Measurements from ENCODE around the gene EBF4.
"Not testable (repeated sequence)": the region's sequence is repeated elsewhere in the genome, so short reads cannot be mapped to it uniquely, and the experiment has no call there.

Gene EBF4

DNA sequence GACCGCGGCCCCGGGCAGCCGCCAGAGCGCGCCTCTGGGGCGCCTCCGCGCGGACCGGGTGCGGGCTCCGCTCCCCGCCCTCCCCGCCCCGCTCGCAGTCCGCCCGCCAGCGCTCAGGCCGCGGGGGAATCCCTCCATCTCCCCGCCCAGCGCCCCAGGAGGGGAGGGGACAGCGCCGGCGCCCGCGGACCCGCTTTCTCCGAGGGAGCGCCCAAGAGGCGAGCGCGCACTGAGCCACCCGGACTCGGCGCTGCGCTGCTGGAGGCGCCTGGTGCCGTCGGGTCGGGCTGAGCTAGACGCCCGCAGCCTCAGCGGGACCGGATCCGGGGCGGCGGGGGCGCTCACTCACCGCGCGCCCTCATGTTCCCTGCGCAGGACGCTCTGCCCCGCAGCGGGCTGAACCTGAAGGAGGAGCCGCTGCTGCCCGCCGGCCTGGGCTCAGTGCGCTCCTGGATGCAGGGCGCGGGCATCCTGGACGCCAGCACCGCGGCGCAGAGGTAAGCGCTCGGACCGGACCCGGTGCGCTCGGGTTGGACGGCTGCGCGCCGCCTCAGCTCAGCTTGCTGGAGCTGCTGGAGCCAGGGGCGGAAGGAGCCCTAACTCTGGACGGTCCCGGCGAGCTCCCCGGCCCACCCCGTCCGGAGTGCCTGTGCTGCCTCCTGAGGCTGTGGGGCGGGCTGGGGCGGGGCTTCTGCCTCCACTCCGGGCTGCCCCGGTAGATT is 867 bp downstream of the EBF4 start:
- H3K4me3 ChIP-seq (ENCODE audit: low read depth, low read length), result peak overlapping the region; percentile 17; the same call in 1 of the 2 replicates
- TF ChIP-seq CTCF (IDR thresholded peaks at IDR 0.05; ENCODE audit: low read depth, low read length), result no peak

DNA sequence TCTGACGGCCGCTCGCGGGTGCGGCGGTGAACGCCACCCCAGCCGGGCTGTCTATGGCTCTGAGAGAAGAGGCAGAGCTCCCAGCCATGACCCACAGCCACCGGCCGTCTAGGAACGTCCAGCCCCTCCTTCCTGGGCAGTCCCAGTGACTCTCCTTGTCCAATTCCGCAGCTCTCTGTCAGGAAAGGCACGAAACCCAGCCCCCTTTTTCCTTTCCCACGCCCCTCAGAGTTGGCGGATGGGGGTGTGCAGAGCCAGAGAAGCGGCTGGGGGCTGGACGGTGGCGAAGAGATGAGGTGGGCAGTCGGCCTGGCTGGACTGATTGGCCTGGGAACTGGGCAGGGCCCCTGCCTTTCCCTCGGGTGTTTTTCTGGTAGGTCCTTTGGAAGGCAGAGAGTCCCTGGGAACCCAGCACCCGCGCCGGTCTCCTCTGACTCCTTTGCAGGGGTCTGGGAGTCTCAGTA is 1.5 kb downstream of the EBF4 start:
- no peak overlapping the region for H3K4me3 ChIP-seq (ENCODE audit: low read depth, low read length)
- no peak for TF ChIP-seq CTCF (IDR thresholded peaks at IDR 0.05; ENCODE audit: low read depth, low read length)

DNA sequence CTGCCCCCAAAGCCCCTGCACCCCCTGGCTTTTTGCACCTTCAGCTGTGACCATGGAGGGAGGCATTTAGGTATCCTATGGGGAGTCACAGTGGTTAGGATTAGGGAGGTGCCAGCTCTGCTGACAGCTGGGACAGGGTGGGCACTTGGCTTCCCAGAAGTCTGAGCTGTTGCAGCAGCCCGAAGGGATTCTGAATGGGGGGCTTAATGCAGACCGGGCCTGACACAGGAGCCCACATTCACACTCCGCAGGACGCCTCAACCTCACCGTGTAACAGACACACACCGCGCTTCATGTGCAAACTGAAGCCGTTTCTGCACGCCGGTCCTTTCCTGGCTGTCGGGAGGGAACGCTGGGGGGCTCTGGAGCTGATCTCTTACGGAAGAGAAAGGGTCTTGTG is 1.9 kb downstream of the EBF4 start:
- H3K4me3 ChIP-seq (ENCODE audit: low read depth, low read length), result no peak overlapping the region
- no peak for TF ChIP-seq CTCF (IDR thresholded peaks at IDR 0.05; ENCODE audit: low read depth, low read length)

DNA sequence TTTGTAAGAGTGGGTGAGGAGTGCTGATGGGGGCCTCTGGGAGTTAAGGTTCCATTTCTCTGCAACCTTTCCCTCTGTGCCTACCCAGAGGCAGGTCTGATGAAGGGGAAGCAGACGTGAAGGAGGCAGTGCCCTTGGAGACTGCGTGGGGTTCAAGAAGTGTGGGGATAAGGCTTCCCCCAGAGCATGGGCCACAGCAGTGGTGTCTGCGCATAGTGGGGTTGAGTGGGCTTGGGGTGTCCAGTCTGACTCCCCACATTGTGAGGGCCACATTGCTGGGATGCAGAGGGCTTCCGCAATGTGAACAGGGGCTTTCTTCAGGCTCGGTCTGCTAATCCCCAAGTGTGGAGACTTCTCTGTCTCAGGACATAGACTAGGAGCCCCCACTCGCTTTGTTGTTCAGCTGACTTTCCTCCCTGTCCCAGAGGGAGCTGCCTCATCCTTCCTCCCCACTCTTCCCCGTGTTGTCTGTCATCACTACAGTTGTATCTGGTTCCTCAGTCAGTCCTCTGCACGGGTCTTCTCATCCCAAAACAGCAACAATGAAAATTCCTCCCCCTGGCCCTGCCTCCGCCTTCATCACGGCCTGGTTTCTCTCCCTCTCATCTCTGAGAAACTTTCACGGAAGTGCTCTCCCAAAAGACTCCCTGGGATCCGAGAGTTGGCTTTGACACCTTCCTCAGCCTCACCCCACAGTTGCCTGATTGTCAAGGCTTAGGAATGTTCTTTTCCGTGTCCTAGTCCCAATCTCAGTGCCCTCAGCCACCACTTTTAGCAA is 2.8 kb downstream of the EBF4 start:
- H3K4me3 ChIP-seq (ENCODE audit: low read depth, low read length), result no peak overlapping the region
- TF ChIP-seq CTCF (IDR thresholded peaks at IDR 0.05; ENCODE audit: low read depth, low read length), result no peak

DNA sequence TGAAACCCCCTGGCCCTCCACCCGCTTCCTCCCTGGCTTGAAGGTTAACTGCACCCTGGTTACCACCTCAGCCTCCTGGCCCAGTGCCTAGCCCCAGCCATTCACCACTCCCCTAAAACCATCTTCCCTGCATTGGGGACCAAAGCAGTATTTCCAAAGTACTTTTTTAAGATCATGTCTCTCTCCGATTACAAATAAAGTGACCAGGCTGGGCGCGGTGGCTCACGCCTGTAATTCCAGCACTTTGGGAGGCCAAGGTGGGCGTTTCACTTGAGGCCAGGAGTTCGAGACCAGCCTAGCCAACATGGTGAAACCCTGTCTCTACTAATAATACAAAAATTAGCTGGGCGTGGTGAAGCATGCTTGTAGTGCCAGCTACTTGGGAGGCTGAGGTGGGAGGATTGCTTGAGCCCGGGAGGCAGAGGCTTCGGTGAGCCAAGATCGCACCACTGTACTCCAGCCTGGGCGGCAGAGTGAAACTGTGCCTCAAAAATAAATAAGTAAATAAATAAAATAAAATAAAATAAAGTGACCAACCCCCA is 3.5 kb downstream of the EBF4 start:
- not testable (repeated sequence) for H3K4me3 ChIP-seq (ENCODE audit: low read depth, low read length)

- TF ChIP-seq CTCF (IDR thresholded peaks at IDR 0.05; ENCODE audit: low read depth, low read length), result no peak
- no peak overlapping the region for H3K4me3 ChIP-seq (ENCODE audit: low read depth, low read length)
Observed at GRCh38 chr20:2696646-2697045, 4.1 kb downstream of the EBF4 start.

DNA sequence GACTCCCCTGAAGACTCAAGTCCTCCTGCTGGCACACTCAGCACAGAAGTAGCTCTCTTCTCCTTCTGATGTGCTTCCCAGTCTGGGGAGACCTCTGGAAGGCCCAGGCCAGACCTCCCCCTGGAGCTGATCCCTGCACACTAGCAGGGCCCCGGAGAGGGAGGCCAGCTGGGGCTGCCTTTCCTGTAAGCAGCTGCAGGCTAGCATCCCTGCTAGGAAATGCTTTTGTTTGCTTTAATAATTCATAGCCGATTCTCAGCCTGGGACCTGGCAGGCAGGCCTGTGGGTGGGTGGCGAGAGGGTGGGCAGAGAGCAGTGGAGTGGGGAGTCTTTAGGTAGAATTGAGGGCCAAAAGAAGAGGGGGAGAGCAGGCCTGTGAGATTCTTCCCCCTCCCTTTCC is 5.2 kb downstream of the EBF4 start:
- TF ChIP-seq CTCF (IDR thresholded peaks at IDR 0.05; ENCODE audit: low read depth, low read length), result no peak
- no peak overlapping the region for H3K4me3 ChIP-seq (ENCODE audit: low read depth, low read length)
